SU-DHL-6 (cell line): Measurements from ENCODE around the gene NPFFR1.

Source experiments
- EZH2phosphoT487 ChIP-seq: fragments of 200-600 bp; sonication (generic), shearing (Covaris generic); conservative IDR thresholded peaks from 2 replicates; pipeline ENCODE4 v1.6.1; 2018; ENCODE audit warnings: mild to moderate bottlenecking, antibody characterized with exemption, low read length, moderate library complexity, mixed read lengths
- TF ChIP-seq, protein P1 (sequence below): fragments of 200-600 bp; sonication (generic); IDR thresholded peaks from one replicate; pipeline ENCODE4 v1.5.1; 2017; ENCODE audit warnings: antibody characterized with exemption, mild to moderate bottlenecking, low read length, moderate library complexity; ENCODE audit not compliant: insufficient read depth, poor library complexity, severe bottlenecking

DNA sequence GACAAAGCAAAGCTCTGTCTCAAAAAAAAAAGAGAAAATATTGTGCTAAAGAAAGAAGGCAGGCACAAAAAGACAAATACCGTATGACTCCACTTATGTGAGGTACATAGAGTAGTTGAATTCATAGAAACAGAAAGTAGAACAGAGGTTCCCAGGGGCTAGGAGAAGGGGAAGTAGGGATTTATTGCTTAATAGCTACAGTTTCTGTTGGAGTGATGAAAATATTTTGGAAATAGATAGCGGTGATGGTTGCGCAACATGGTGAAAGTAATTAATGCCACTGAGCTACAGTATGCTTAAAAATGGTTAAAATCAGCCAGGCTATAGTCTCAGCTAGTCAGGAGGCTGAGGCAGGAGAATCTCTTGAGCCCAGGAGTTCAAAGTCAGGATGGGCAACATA is 18.5 kb upstream of the NPFFR1 start:
- TF ChIP-seq, protein P1, sequence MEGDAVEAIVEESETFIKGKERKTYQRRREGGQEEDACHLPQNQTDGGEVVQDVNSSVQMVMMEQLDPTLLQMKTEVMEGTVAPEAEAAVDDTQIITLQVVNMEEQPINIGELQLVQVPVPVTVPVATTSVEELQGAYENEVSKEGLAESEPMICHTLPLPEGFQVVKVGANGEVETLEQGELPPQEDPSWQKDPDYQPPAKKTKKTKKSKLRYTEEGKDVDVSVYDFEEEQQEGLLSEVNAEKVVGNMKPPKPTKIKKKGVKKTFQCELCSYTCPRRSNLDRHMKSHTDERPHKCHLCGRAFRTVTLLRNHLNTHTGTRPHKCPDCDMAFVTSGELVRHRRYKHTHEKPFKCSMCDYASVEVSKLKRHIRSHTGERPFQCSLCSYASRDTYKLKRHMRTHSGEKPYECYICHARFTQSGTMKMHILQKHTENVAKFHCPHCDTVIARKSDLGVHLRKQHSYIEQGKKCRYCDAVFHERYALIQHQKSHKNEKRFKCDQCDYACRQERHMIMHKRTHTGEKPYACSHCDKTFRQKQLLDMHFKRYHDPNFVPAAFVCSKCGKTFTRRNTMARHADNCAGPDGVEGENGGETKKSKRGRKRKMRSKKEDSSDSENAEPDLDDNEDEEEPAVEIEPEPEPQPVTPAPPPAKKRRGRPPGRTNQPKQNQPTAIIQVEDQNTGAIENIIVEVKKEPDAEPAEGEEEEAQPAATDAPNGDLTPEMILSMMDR: no peak
- TF ChIP-seq EZH2phosphoT487: no peak
